ENCODE data around the gene ZCRB1.
A peak's percentile ranks its signal among the peaks of the same experiment; 100 is the strongest.

ZCRB1 gene

DNA sequence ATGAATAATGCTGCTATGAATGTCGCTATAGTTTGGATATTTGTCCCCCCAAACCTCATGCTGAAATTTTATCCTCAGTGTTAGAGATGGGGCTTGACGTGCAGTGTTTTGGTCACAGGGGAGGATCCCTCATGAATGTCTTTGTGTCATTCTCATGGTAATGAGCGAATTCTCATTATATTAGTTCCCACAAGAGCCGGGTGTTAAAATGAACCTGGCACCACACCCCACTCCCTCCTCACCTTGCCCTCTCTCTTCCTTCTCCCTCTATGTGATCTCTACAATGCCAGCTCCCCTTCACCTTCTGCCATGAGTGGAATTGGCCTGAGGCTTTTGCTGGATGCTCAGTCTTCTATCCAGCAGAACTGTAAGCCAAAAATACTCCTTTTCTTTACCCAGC lies 50.4 kb downstream of the ZCRB1 start:
- DNase-seq = no peak

DNA sequence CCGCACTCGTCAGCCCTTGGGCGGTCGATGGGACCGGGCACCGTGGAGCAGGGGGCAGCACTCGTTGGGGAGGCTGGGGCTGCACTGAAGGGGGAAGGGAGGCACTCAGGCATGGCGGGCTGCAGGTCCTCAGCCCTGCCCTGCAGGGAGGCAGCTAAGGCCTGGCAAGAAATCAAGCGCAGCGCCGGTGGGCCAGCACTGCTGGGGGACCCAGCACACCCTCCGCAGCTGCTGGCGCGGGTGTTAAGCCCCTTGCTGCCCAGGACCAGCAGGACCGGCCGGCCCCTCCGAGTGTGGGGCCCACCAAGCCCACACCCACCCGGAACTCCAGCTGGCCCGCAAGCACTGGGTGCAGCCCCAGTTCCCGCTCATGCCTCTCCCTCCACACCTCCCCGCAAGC lies 52.2 kb downstream of the ZCRB1 start:
- DNase-seq = no peak

DNA sequence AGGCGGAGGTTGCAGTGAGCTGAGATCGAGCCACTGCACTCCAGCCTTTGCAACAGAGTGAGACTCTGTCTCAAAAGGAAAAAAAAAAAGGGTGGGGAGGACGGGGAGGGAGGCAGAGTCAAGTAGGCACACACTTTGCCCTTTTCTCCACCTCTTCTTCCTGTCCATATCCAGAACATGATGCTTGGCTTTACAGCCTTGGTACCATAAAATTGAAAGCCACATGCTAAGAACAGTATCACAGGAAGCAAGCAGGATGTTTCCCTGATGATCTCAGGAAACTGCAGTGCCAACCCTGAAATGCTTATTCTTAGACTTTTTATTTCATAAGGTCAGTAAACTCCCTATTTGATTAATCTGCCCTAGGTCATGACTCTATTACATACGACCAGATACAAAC lies 55.3 kb downstream of the ZCRB1 start:
- DNase-seq = no peak

DNA sequence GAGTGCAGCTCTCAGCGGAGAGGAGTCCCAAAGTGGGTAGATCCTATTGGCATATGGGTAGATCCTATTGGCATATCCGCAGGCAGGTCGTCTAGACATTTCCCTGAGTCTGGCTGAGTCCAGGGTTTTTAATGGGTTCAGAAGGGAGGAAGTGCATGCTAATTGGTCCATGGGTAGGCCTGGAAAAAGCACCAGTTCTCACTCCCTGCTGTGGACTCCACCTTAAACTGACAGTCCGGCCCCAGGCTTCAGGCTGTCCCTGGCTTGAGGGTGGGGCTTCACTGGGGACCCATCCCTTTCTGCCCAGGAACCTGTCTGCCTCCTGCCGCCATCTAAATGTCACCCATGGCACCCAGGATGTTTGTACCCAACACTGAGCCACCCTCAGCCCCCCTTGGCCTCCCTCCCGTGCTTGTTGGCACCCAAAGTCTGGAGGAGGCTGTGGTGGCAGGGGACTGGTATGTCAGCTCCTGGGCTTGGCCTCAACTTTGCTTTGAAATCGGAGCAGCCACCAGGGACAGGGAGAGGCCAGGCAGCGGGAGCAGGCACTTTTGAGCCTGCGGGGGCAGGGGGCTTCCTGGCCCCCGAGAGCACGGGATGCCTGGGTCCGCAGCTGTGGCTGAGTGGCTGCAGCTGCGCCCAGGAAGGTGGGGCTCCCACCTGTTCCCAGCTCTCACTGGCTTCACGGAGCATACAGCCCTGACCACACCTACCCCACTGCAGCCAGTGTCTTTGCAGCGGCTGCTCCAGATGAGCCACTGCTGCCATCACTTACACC lies 58.3 kb downstream of the ZCRB1 start:
- peak; percentile 63 for DNase-seq

DNA sequence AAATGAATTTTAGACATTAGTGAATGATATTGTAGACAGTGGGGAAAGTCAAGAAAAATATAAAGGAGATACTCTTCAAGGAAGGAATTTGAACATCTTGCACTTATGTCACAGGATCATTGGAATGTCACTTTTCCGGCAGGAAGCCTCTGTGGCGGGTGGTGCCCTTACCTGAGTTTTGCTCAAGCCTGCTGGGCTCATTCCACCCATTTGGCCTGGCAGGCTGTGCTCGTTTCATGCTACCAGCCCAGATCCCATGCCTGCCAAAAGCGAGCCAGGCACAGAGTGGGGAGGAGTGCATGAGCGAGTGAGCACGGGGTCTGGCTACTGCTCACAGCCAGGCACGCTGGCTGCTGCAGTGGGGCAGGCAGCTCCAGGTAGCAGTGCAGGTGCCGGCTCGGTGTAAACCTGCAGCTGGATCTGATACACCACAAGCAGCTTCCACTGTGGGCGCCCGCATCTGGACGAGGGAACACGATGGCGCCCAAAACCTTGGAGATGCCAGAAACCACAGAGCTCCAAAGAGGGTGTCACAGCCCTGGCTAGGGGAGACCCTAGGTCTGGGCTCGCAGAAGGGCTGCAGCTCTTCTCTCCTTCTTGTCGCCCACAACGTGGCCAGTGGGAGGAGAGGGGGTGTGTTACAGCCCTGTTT lies 59.2 kb downstream of the ZCRB1 start:
- DNase-seq = peak; percentile 73

DNA sequence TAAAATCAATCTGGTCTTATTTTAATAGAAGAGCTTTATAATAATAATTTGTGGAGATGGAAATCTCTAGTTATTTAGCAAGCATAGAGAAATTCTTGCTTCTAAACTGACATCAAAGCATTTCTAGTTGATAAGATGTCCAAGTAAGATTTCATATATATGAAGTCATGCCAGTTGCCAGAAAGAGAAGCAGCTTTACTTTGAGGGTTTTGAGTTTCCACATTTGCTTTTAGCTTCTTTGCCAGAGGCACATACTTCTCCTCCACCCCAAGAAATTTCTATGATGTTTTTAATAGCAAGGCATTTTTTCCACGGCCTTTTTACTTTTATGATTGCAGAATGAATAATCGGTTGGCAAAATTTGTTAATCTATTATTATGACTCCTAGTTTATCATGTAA lies 63.6 kb downstream of the ZCRB1 start:
- no peak for DNase-seq
